Stimulated activated naive B cell treated with anti-CD40 and anti-IgM and Interleukin-4, amounts not matched to agents 10 μg/mL and 1 μg/mL and 100 μg/mL, for 72 hours (primary cell): ENCODE measurements around the gene SEC23B.

Experiments
- ATAC-seq, 2 donors: fragments of 150-1000 bp; cut with Tn5 transposase; replicated peaks; 2 replicates each; pipeline ENCODE4 v1.10.0; 2021; ENCODE audit warnings: moderate library complexity in 1 of 2
- DNase-seq: peaks from one replicate; pipeline ENCODE4 v3.0.0; 2021
- H3K27ac Mint-ChIP-seq: one replicate; pipeline ENCODE4 v1.8.0; 2022; ENCODE audit warnings: mild to moderate bottlenecking, mixed read lengths
- H3K27me3 Mint-ChIP-seq, 2 donors: one replicate each; pipeline ENCODE4 v1.8.0; 2022; ENCODE audit warnings: mixed read lengths in 2 of 2
- H3K36me3 Mint-ChIP-seq, 2 donors: one replicate each; pipeline ENCODE4 v1.8.0; 2022; ENCODE audit warnings: mixed read lengths in 2 of 2, mild to moderate bottlenecking in 1 of 2
- H3K4me1 Mint-ChIP-seq, 2 donors: one replicate each; pipeline ENCODE4 v1.8.0; 2022; ENCODE audit warnings: mixed read lengths in 2 of 2, mild to moderate bottlenecking in 1 of 2
- H3K4me3 Mint-ChIP-seq, 2 donors: one replicate each; pipeline ENCODE4 v1.8.0; 2022; ENCODE audit warnings: mild to moderate bottlenecking in 2 of 2, mixed read lengths in 2 of 2, moderate library complexity in 1 of 2
- H3K9me3 Mint-ChIP-seq, 2 donors: one replicate each; pipeline ENCODE4 v1.8.0; 2022; ENCODE audit warnings: mixed read lengths in 2 of 2, mild to moderate bottlenecking in 1 of 2

SEC23B gene

DNA sequence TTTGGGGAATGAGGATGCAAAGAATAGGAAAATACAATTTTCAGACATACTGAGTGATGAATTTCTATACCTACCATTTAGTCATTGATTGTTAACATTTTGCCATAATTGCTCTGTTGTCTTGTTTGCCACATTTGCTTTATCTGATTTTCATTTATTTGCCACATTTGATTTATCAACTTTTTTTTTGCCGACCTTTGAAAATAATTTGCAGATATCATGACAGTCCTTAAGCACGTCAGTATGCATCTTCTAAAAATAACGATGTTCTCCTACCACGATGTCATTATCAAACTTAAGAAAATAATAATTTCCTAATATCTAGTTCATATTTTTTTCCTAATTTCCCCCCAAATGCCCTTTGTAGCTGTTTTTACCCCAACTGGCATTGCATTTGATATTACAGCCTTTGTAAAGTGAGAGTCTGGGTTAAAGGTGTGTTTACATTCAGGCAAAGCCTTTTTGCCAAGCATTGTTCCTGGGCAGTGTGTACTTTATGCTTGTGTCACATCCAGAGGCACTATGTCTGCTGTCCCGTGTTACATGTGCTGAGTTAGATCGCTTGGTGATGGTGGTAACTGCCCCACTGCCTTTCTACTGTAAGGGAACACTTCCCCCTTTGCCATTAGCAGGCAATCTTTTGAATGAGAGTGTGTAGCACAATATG, 26.4 kb downstream of the SEC23B start:
- H3K9me3 Mint-ChIP-seq, result peaks cover 0 to 2% of the 10 kb centered on the region in 2 donors
- ATAC-seq (no peak), DNase-seq (no peak)
- no peak overlapping the region for H3K27ac Mint-ChIP-seq
- no peaks in the 10 kb centered on the region for H3K27me3 Mint-ChIP-seq
- peaks cover 47 to 55% of the 10 kb centered on the region in 2 donors for H3K36me3 Mint-ChIP-seq
- no peak overlapping the region for H3K4me3 Mint-ChIP-seq
- no peaks in the 10 kb centered on the region for H3K4me1 Mint-ChIP-seq

DNA sequence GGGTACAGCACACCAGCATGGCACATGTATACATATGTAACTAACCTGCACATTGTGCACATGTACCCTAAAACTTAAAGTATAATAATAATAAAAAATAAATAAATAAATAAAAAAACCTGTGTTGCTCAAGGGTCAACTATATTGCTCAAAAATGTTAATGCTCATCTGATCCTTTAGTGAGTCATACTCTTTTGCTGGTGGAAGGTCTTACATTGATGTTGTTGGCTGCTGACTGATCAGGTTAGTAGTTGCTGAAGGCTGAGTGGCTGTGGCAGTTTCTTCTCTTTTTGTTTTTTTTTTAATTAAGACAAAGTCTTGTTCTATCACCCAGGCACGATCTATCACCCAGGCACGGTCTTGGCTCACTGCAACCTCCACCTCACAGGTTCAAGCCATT, 29.9 kb downstream of the SEC23B start:
- peaks cover 0 to 2% of the 10 kb centered on the region in 2 donors for H3K4me1 Mint-ChIP-seq

DNA sequence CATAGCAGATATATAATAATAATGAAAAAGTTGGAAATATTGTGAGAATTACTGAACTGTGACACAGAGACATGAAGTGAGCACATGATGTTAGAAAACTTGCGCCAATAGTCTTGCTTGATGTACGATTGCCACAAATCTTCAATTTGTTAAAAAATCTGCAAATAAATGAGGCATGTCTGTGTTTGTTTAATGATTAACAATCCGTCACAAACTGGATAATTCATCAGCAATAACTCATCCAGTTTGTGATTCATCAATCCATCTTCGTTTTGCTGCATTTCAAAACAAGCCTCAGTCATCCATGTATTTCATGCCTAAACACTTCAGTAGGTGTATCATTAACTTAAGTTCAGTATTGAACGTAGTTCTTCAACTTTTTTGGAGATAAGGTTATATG, 34.0 kb downstream of the SEC23B start:
- Mint-ChIP-seq H3K27ac (peak overlapping the region; percentile 25), H3K4me3 (no peak overlapping the region), H3K36me3 (peaks cover 43 to 62% of the 10 kb centered on the region in 2 donors)

More for the DNA sequence above, 29.9 kb downstream of the SEC23B start:
- ATAC-seq (no peak), DNase-seq (no peak)
- H3K36me3 Mint-ChIP-seq, result peaks cover 41 to 50% of the 10 kb centered on the region in 2 donors
- H3K27me3 Mint-ChIP-seq, result no peaks in the 10 kb centered on the region
- no peak overlapping the region for H3K4me3 Mint-ChIP-seq
- no peak overlapping the region for H3K27ac Mint-ChIP-seq
- peaks cover 0 to 2% of the 10 kb centered on the region in 2 donors for H3K9me3 Mint-ChIP-seq

DNA sequence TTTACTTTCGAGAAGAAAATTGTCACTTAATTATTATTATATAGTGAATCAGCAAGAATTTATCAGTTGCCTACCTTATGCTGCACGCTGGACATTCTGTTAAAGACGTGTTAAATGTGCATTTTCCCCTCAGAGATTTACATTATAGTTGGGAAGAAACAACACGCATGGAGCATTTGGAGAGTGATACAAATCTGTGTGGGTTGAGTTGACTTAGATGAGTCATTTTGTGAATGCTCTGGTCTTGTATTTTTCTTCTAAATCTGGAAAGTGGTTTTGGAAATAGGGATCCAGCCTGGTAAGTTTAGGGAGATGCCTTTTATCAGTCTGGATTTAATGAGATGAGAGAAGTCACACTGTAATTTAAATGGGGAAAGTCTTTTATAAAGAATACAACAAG, 35.5 kb downstream of the SEC23B start:
- H3K9me3 Mint-ChIP-seq, result no peaks in the 10 kb centered on the region
- H3K27me3 Mint-ChIP-seq, result no peaks in the 10 kb centered on the region
- H3K4me1 Mint-ChIP-seq, result peaks cover 0 to 7% of the 10 kb centered on the region in 2 donors
- H3K36me3 Mint-ChIP-seq, result peaks cover 45 to 67% of the 10 kb centered on the region in 2 donors
- no peak overlapping the region for H3K4me3 Mint-ChIP-seq
- DNase-seq, result no peak
- no peak for ATAC-seq
- peak overlapping the region; percentile 25 for H3K27ac Mint-ChIP-seq

More for the DNA sequence above, 34.0 kb downstream of the SEC23B start:
- H3K27me3 Mint-ChIP-seq, result no peaks in the 10 kb centered on the region
- ATAC-seq, result no peak
- H3K4me1 Mint-ChIP-seq, result peaks cover 0 to 7% of the 10 kb centered on the region in 2 donors
- DNase-seq, result no peak
- H3K9me3 Mint-ChIP-seq, result peaks cover 0 to under 1% of the 10 kb centered on the region in 2 donors

DNA sequence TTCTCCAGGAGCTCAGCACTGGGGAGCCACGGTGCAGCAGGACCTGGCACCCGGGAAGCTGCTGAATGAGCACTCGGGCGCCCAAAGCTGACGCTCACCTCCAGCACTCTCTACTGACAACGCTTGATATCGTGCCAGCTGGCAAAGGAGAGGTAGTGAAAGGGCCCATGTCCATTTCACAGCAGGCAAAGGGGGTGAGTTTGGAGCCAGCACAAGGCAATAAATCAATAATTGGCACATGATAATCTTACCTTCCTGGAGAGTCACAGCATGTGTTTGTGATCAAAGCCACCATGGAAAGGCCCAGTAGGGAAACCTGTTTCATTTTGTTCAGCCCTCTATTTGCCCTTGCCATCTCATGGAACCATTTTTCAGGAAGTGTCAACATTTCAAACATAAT, 36.2 kb downstream of the SEC23B start:
- ATAC-seq (no peak), DNase-seq (no peak)
- H3K27me3 Mint-ChIP-seq, result no peaks in the 10 kb centered on the region
- H3K36me3 Mint-ChIP-seq, result peaks cover 45 to 68% of the 10 kb centered on the region in 2 donors
- H3K4me3 Mint-ChIP-seq, result no peak overlapping the region
- H3K27ac Mint-ChIP-seq, result no peak overlapping the region
- no peaks in the 10 kb centered on the region for H3K9me3 Mint-ChIP-seq
- peaks cover 0 to 7% of the 10 kb centered on the region in 2 donors for H3K4me1 Mint-ChIP-seq

DNA sequence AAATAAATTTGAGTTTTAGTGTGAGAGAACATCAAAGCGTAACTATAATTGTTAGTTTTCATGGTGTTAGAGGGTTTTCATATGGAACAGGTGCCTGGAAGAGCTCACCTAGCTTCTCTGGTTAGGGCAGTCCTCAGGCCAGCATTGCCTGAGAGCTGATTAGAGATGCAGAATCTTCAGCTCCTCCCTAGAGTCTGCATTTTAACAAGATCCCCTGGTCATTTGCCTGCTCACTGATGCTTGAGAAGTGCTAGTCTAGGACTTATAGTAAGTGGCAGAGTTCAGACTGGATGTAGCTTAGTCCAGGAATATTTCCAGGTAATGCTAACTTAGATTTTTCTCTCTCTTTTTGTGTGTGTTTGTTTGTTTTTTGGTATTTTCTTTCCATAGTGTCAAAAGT, 37.8 kb downstream of the SEC23B start:
- ATAC-seq (no peak), DNase-seq (no peak)
- Mint-ChIP-seq H3K27ac (no peak overlapping the region), H3K36me3 (peaks cover 39 to 63% of the 10 kb centered on the region in 2 donors), H3K27me3 (no peaks in the 10 kb centered on the region), H3K9me3 (no peaks in the 10 kb centered on the region), H3K4me1 (peaks cover 0 to 7% of the 10 kb centered on the region in 2 donors), H3K4me3 (no peak overlapping the region)

DNA sequence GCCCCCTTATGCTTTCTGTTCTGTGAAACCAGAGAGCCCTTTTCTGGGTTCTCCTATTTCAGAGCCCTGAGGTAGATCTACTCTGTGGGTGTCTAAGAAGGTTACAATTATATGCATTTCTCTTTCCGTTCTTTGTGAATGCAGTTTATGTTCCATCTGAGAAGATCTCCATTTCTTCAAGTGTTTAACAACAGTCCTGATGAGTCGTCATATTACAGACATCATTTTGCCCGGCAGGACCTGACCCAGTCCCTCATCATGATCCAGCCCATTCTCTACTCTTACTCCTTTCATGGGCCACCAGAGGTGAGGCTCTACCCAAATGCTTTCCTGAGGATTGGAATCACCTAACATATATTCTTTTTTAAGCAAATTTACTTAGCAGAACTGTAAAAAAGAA, 40.7 kb downstream of the SEC23B start:
- DNase-seq, result no peak
- Mint-ChIP-seq H3K27me3 (no peaks in the 10 kb centered on the region), H3K4me3 (no peak overlapping the region), H3K36me3 (peaks cover 30 to 56% of the 10 kb centered on the region in 2 donors), H3K27ac (no peak overlapping the region), H3K4me1 (peaks cover 0 to 4% of the 10 kb centered on the region in 2 donors), H3K9me3 (no peaks in the 10 kb centered on the region)
- no peak for ATAC-seq

DNA sequence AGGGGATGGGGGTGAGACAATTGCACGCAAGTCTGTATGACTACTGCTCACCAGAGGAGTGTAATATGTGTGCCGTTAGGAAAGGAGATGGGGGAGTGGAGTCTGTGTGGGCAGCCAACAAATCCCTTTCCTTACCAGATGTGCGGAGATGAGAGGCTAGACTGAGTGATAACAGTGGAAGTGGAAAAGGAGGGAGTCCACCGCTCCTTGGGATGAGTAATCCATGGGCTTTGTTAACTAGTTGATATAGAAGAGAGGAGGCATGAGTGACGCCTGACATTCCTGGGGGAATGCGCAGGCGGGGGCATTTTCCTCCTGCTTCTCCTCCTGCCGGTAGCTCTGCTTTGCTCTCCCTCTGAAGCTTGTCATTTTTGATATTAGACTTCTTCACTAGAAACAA, 46.0 kb downstream of the SEC23B start:
- Mint-ChIP-seq H3K27me3 (no peaks in the 10 kb centered on the region), H3K4me1 (no peaks in the 10 kb centered on the region), H3K9me3 (no peaks in the 10 kb centered on the region), H3K36me3 (peaks cover 39 to 55% of the 10 kb centered on the region in 2 donors), H3K27ac (no peak overlapping the region), H3K4me3 (no peak overlapping the region)
- DNase-seq (no peak), ATAC-seq (no peak)

DNA sequence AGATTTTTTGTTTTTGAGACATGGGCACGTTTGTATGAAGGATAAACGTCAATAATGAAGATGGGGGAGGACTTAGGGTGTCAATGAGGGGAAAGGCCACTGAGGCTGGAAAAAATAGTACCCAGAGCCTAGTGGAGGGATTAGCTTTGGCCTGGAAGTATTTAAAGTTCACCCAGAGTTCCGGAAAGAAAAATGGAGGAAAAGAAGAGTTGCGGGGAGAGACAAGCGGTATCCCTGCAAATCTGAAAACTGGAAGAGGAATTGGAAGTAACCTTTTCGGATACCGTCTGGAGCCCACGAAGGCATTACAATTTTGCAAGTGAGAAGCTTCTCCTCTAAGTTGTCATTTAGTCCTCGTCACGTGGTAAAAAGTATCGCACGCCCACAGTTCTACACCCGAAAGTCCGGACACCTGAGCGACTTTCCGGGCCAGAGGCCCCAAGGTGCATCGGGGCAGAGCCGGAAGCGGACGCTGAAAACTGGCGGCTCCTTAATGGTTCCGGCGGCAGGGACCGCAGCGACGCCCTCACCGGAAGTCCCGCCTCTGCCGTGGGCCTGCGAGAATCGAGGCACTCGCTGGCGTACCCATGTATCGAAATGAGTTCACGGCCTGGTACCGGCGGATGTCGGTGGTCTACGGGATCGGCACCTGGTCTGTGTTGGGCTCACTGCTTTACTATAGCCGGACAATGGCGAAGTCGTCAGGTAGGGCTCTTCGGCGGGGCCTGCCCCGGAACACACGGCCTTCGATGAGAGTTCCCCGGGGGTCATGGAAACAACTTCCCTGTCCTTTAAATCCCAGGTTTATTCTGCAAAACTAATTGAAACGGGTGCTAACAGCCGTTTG, 59.4 kb downstream of the SEC23B start, which contains the start of gene SMIM26:
Gene SMIM26 (plus strand): TSS at position 541 of the 847 bp plus-strand sequence. CDS start 47 bp downstream, at position 588.
- Mint-ChIP-seq H3K27me3 (no peaks in the 10 kb centered on the region), H3K9me3 (peaks cover 7 to 10% of the 10 kb centered on the region in 2 donors)

DNA sequence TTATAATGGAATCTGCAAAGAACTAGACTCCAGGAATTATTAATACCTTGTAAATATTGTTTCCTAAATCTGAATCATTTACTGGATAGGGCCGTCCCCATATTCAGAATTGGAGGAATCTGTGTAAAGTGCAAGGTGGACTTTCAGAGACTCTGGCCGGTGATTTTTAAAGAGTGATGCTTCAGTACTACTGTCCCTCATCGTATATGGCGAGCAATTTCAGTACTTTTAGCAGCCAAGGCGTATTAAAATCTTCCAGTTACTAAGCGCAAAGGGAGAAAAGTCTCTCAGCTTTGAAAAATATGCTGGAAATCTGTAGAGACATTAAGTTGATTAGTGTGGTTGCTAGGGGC, 60.0 kb downstream of the SEC23B start:
- H3K9me3 Mint-ChIP-seq, result peaks cover 7 to 10% of the 10 kb centered on the region in 2 donors
- H3K27ac Mint-ChIP-seq, result peak overlapping the region; percentile 99
- peak overlapping the region; percentile 85 to 98 for H3K4me3 Mint-ChIP-seq
- H3K4me1 Mint-ChIP-seq, result peaks cover 12 to 22% of the 10 kb centered on the region in 2 donors
- H3K27me3 Mint-ChIP-seq, result no peaks in the 10 kb centered on the region
- DNase-seq, result no peak
- ATAC-seq, result peak; percentile 19 to 33
- peaks cover 30 to 37% of the 10 kb centered on the region in 2 donors for H3K36me3 Mint-ChIP-seq

More for the DNA sequence above, 59.4 kb downstream of the SEC23B start, which contains the start of gene SMIM26:
- H3K4me3 Mint-ChIP-seq, result peak within 1 kb of the TSS; percentile 85 to 98
- H3K4me1 Mint-ChIP-seq, result peaks cover 12 to 22% of the 10 kb centered on the region in 2 donors
- H3K27ac Mint-ChIP-seq, result peak within 1 kb of the TSS; percentile 99
- ATAC-seq (peak; percentile 99 to 100), DNase-seq (peak; percentile 94)
- peaks cover 31 to 38% of the 10 kb centered on the region in 2 donors for H3K36me3 Mint-ChIP-seq

DNA sequence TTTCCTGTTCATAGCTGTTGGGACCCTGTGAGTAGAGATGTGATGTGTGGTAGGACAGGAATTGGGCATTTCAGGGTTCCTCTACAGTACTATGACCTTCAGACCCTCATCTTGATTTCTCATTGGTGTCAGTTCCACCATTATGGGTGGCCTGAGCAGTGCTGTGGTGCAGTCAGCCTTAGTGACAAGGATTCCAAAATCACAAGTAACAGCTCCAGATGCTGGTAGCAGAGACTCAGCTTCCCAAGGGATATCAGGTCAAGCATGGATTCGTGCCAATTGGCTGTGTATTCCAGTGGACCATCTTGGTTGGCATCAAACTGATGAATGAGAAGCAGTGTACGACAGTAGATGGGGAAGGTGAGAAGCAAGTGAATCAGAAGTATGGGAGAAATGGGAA, 63.3 kb downstream of the SEC23B start:
- H3K27ac Mint-ChIP-seq, result no peak overlapping the region

DNA sequence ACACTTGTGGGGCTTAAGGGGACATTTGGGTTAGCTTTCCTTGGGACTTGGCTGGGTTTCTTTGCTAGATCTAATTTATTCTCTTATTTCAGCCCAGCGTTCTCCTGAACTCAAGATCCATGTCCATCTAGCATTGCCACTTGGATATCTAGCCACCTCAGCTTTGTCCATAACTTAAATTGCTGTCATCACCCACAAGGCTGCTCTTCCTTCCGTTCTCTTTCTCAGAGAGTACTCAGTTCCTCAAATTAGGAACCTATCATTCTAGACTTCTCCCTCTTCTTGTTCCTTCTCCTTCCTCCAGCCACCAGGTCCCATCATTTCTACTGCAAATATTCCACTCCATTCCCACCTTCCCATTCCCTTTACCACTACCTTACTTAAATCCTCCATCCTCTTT, 63.8 kb downstream of the SEC23B start:
- peaks cover 26 to 34% of the 10 kb centered on the region in 2 donors for H3K36me3 Mint-ChIP-seq
- DNase-seq (no peak), ATAC-seq (no peak)
- peaks cover 10 to 19% of the 10 kb centered on the region in 2 donors for H3K4me1 Mint-ChIP-seq
- no peak overlapping the region for H3K4me3 Mint-ChIP-seq
- H3K27me3 Mint-ChIP-seq, result no peaks in the 10 kb centered on the region
- H3K9me3 Mint-ChIP-seq, result peaks cover 7 to 10% of the 10 kb centered on the region in 2 donors
- H3K27ac Mint-ChIP-seq, result no peak overlapping the region

More for the DNA sequence above, 63.3 kb downstream of the SEC23B start:
- DNase-seq (no peak), ATAC-seq (no peak)
- Mint-ChIP-seq H3K4me3 (no peak overlapping the region), H3K27me3 (no peaks in the 10 kb centered on the region), H3K9me3 (peaks cover 7 to 10% of the 10 kb centered on the region in 2 donors), H3K4me1 (peaks cover 12 to 22% of the 10 kb centered on the region in 2 donors), H3K36me3 (peaks cover 26 to 34% of the 10 kb centered on the region in 2 donors)

DNA sequence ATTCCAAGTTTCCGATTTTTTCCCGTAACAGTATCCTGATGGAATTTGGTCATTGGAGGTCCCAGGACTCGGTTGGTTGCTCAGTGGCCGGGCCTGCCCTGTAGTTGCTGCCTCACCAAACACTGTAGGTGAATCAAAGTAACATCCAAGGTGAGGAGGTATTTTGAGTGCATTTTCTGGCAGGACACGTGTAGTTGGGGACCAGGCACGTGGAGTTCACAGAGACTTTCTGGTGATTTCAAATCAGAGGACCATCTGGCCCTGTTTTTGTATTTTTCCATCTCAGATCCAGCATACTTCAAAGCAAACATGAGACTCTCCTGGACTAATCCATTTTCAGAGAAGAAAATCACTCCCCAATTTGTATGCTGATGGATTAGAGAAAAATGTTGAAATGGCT, 70.2 kb downstream of the SEC23B start:
- H3K9me3 Mint-ChIP-seq, result no peaks in the 10 kb centered on the region
- DNase-seq (no peak), ATAC-seq (no peak)
- no peaks in the 10 kb centered on the region for H3K4me1 Mint-ChIP-seq
- peaks cover 0 to 5% of the 10 kb centered on the region in 2 donors for H3K36me3 Mint-ChIP-seq
- no peak overlapping the region for H3K27ac Mint-ChIP-seq
- H3K27me3 Mint-ChIP-seq, result peaks cover 14 to 17% of the 10 kb centered on the region in 2 donors
- no peak overlapping the region for H3K4me3 Mint-ChIP-seq

DNA sequence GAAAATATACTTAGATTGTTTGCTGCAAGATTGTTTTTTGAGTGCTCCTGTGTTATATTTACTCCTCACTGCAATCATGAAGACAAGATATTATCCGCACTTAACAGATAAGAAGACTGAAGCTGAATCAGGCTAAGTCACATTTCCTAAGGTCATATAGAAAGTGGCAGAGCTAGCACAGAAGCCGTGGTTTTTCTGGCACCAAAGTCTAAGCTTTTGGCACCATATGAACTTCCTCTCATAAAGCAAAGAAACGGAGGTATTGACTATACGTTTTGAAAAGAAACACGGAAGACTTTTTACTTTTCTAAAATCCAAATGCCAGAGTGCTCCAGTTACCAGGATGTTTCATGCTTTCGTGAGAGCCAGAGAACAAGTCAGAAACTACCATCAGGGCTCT, 70.8 kb downstream of the SEC23B start:
- no peaks in the 10 kb centered on the region for H3K36me3 Mint-ChIP-seq
- H3K9me3 Mint-ChIP-seq, result no peaks in the 10 kb centered on the region
- H3K4me1 Mint-ChIP-seq, result no peaks in the 10 kb centered on the region
- no peak for DNase-seq
- ATAC-seq, result no peak
- no peak overlapping the region for H3K4me3 Mint-ChIP-seq
- peaks cover 14 to 19% of the 10 kb centered on the region in 2 donors for H3K27me3 Mint-ChIP-seq
- no peak overlapping the region for H3K27ac Mint-ChIP-seq
